Neural crest cell (in vitro differentiated cells): ENCODE measurements around the gene SPATA24. TPM values are rescaled to one million over a fixed set of nuclear protein-coding genes. Genes with fewer than 3 reads are reported as not detected.

Experiments
- DNase-seq: peaks from one replicate; pipeline ENCODE4 v3.0.0; 2021; ENCODE audit warnings: low read depth, mixed read lengths, low spot score
- H3K27ac Mint-ChIP-seq: one replicate; pipeline ENCODE4 v1.8.0; 2021; ENCODE audit warnings: mild to moderate bottlenecking, mixed read lengths; ENCODE audit not compliant: unreplicated experiment
- H3K27me3 Mint-ChIP-seq: 2 replicates; pipeline ENCODE4 v1.8.0; 2021; ENCODE audit warnings: low read depth, mild to moderate bottlenecking, mixed read lengths
- H3K36me3 Mint-ChIP-seq: 2 replicates; pipeline ENCODE4 v1.8.0; 2021; ENCODE audit warnings: low read depth, mild to moderate bottlenecking, mixed read lengths
- H3K4me1 Mint-ChIP-seq: 2 replicates; pipeline ENCODE4 v1.8.0; 2021; ENCODE audit warnings: mixed read lengths
- H3K4me3 Mint-ChIP-seq: one replicate; pipeline ENCODE4 v1.8.0; 2021; ENCODE audit warnings: mild to moderate bottlenecking, mixed read lengths
- H3K9me3 Mint-ChIP-seq: 2 replicates; pipeline ENCODE4 v1.8.0; 2021; ENCODE audit warnings: mixed read lengths
- CTCF ChIP-seq: fragments of 200-600 bp; sonication (generic); conservative IDR thresholded peaks from 2 replicates; pipeline ENCODE4 v1.5.0; 2021; ENCODE audit warnings: antibody characterized with exemption, mild to moderate bottlenecking
- long read RNA-seq: library from polyadenylated mRNA; unstranded; transcript quantifications from one replicate; pipeline ENCODE4 v2.0.0, GENCODE V29; 2020
- total RNA-seq: library from RNA; stranded (reverse); gene quantifications from 2 replicates; pipeline ENCODE4 v1.2.1, GENCODE V29; 2021

The SPATA24 gene
- total RNA-seq: 15.2 and 16.1 TPM in 2 replicates
- long read RNA-seq, partial matches to known transcripts: 0 of 4 reads
- long read RNA-seq, other reads (novel, unspliced or antisense): 0 of 4 reads

- H3K27ac Mint-ChIP-seq: peak within 1 kb of the TSS; percentile 100
- H3K27me3 Mint-ChIP-seq: no peaks in the 10 kb centered on the region
- DNase-seq: peak; percentile 96
- H3K4me3 Mint-ChIP-seq: peak within 1 kb of the TSS; percentile 95
- no peak for TF ChIP-seq CTCF
- H3K9me3 Mint-ChIP-seq: no peaks in the 10 kb centered on the region
- H3K4me1 Mint-ChIP-seq: peaks cover 23% of the 10 kb centered on the region
- H3K36me3 Mint-ChIP-seq: no peaks in the 10 kb centered on the region
Observed at GRCh38 chr5:139403787-139404483, at the start of gene SPATA24. SPATA24 (minus strand) TSS chr5:139404089; CDS start chr5:139404060, 29 bp downstream.

GRCh38 chr5:139451878-139452660 is 48.2 kb upstream of the SPATA24 start:
- Mint-ChIP-seq H3K9me3 (no peaks in the 10 kb centered on the region), H3K4me3 (no peak overlapping the region), H3K27ac (no peak overlapping the region), H3K36me3 (no peaks in the 10 kb centered on the region), H3K27me3 (peaks cover 12% of the 10 kb centered on the region), H3K4me1 (no peaks in the 10 kb centered on the region)
- no peak for DNase-seq
- no peak for TF ChIP-seq CTCF

GRCh38 chr5:139451176-139451575 is 47.3 kb upstream of the SPATA24 start:
- Mint-ChIP-seq H3K4me1 (no peaks in the 10 kb centered on the region), H3K36me3 (no peaks in the 10 kb centered on the region), H3K4me3 (no peak overlapping the region), H3K27ac (no peak overlapping the region), H3K9me3 (no peaks in the 10 kb centered on the region), H3K27me3 (peaks cover 13% of the 10 kb centered on the region)
- TF ChIP-seq CTCF: no peak
- DNase-seq: no peak

- Mint-ChIP-seq H3K4me3 (no peak overlapping the region), H3K27me3 (peaks cover 20% of the 10 kb centered on the region), H3K4me1 (no peaks in the 10 kb centered on the region), H3K36me3 (no peaks in the 10 kb centered on the region), H3K9me3 (no peaks in the 10 kb centered on the region), H3K27ac (no peak overlapping the region)
- no peak for TF ChIP-seq CTCF
- no peak for DNase-seq
Observed at GRCh38 chr5:139446956-139447779, 43.3 kb upstream of the SPATA24 start.
